HG02798 (cell line): ENCODE results near the gene FAM171A2.

Experiments
- ATAC-seq: cut with Tn5 transposase; IDR thresholded peaks from one replicate; pipeline ENCODE4 v1.9.1; 2021; ENCODE audit warnings: mild to moderate bottlenecking; ENCODE audit not compliant: unreplicated experiment, poor library complexity

FAM171A2 gene

GRCh38 chr17:44324571-44325275 lies 38.9 kb downstream of the FAM171A2 start, which contains the start of gene SLC25A39:
SLC25A39 (minus strand) TSS chr17:44324823; CDS start chr17:44323562, 1,261 bp downstream.
- peak; percentile 82 for ATAC-seq

GRCh38 chr17:44324092-44324570 lies 39.5 kb downstream of the FAM171A2 start:
- ATAC-seq = no peak

- ATAC-seq = no peak
Measured at GRCh38 chr17:44323359-44324091, 40.1 kb downstream of the FAM171A2 start.

- ATAC-seq = no peak
Measured at GRCh38 chr17:44322236-44322895, 41.3 kb downstream of the FAM171A2 start.

- ATAC-seq = no peak
Measured at GRCh38 chr17:44321246-44322120, 42.2 kb downstream of the FAM171A2 start.

GRCh38 chr17:44320066-44320465 lies 43.6 kb downstream of the FAM171A2 start:
- ATAC-seq = no peak

GRCh38 chr17:44318077-44318892 lies 45.4 kb downstream of the FAM171A2 start:
- ATAC-seq = no peak

GRCh38 chr17:44317545-44317944 lies 46.1 kb downstream of the FAM171A2 start:
- no peak for ATAC-seq

- ATAC-seq = no peak
Measured at GRCh38 chr17:44315760-44316731, 47.6 kb downstream of the FAM171A2 start.

- no peak for ATAC-seq
Measured at GRCh38 chr17:44314869-44315661, 48.6 kb downstream of the FAM171A2 start.

- no peak for ATAC-seq
Measured at GRCh38 chr17:44314524-44314868, 49.2 kb downstream of the FAM171A2 start.

GRCh38 chr17:44314031-44314430 lies 49.6 kb downstream of the FAM171A2 start:
- no peak for ATAC-seq

GRCh38 chr17:44312396-44313104 lies 51.1 kb downstream of the FAM171A2 start:
- no peak for ATAC-seq

GRCh38 chr17:44311562-44312181 lies 52.0 kb downstream of the FAM171A2 start:
- ATAC-seq = no peak

- no peak for ATAC-seq
Measured at GRCh38 chr17:44310609-44311376, 52.9 kb downstream of the FAM171A2 start.

GRCh38 chr17:44310188-44310587 lies 53.5 kb downstream of the FAM171A2 start:
- no peak for ATAC-seq
